Measurements from ENCODE around the gene LRP3.
"Not testable (repeated sequence)": the region's sequence is repeated elsewhere in the genome, so short reads cannot be mapped to it uniquely, and the experiment has no call there.

The LRP3 gene, protein sequence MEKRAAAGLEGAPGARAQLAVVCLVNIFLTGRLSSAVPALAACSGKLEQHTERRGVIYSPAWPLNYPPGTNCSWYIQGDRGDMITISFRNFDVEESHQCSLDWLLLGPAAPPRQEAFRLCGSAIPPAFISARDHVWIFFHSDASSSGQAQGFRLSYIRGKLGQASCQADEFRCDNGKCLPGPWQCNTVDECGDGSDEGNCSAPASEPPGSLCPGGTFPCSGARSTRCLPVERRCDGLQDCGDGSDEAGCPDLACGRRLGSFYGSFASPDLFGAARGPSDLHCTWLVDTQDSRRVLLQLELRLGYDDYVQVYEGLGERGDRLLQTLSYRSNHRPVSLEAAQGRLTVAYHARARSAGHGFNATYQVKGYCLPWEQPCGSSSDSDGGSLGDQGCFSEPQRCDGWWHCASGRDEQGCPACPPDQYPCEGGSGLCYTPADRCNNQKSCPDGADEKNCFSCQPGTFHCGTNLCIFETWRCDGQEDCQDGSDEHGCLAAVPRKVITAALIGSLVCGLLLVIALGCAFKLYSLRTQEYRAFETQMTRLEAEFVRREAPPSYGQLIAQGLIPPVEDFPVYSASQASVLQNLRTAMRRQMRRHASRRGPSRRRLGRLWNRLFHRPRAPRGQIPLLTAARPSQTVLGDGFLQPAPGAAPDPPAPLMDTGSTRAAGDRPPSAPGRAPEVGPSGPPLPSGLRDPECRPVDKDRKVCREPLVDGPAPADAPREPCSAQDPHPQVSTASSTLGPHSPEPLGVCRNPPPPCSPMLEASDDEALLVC

DNA sequence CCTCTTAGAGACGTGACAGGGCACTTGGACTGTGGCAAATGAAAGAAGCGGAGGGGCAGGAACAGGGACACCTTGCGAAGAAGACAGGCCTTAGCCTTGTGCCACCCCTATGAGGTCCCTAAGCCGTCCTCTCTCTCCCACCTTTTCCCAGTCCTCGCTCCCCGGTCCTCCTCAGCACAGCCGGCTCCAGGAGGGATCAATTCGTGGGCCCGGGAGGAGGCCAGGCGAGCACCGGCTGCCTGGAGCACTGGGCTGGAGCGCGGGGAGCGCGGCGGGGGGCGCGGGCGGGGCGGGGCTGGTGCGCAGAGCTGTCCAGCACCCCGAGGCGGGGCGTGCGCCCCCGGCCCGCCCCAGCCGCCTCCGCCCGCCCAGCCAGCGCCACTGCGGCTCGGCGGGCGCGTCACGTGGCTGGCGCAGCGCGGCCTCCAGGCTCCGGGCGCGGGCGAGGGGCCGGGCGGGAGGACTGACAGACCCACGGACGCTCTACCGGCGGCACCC is at the start of gene LRP3:
Gene LRP3, plus strand, starts transcription at position 466 of the 498 bp plus-strand sequence. CDS start 456 bp downstream, outside the sequence.
- peak; percentile 4 for DNase-seq

DNA sequence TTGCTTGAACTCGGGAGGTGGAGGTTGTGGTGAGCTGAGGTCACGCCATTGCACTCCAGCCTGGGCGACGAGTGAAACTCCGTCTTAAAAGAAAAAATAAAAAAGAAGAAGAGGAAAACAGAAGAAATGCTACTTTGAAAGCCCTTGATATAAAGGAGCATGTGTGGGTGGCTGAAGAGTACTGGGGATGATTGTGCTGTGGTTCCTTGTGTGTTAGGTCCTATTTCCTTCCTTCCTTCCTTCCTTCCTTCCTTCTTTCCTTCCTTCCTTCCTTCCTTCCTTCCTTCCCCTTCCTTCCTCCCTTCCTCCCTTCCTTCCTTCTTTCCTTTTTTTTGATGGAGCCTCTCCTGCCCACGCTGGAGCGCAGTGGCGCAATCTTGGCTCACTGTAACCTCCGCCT is 47.9 kb upstream of the LRP3 start:
- no peak for DNase-seq

DNA sequence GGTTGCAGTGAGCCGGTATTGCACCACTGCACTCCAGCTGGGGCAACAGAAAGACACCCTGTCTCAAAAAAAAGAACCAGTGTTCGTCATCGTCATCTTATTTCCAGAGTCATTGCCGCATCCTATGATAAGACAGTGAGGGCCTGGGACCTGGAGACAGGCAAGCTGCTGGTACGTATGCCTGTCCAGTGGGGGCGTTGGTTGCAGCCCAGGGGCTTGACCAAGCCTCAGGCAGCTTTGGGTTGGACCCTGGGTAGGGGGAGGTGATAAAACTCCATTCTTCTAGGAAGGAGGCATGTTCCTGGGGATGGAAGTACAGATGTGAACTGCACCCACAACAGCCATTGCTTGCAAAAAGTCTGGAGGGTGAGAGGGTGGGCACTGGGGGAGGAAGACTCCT is 46.6 kb upstream of the LRP3 start:
- DNase-seq = no peak

DNA sequence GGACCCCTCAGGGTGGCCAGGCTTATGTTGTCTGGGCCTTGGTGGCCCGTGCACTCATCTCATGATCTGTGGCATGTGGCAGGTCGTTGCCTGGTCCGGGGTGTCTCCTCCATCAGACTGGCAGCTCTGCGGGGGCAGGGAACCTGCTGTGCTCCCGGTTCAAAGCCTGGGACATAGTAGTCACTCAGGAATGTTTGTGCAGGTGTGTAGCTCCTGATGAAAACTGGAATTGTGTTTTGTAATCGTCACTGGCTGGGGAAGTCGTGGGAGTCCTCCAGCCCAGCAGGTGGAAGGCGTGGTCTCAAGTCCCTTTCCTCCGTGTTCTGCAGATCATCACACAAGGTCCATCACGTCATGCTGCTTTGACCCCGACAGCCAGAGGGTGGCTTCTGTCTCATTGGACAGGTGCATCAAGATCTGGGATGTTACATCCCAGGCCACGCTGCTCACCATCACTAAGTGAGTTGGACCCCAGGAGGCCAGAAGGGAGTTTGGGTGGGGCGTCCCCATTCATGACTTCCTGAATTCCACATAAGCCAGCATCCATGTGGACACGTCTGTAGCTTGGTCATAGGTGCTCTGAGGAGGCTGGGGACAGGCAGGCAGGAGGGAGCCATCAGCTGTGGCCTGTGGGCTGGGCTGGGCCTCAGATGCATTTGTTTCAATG is 43.1 kb upstream of the LRP3 start:
- DNase-seq = no peak

DNA sequence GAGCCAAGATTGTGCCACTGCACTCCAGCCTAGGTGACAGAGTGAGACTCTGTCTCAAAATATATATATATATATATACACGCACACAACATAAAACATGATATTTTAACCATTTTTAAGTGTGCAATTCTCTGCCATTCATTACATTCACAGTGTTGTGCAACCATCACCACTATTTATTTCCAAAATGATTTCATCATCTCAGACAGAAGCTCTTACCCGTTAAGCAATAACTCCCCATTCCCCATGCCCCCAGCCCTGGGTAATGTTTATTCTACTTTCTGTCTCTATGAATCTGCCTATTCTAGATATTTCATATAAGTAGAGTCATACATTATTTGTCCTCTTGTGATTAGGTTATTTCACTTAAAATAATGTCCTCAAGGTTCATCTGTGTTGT is 42.0 kb upstream of the LRP3 start:
- DNase-seq = no peak

DNA sequence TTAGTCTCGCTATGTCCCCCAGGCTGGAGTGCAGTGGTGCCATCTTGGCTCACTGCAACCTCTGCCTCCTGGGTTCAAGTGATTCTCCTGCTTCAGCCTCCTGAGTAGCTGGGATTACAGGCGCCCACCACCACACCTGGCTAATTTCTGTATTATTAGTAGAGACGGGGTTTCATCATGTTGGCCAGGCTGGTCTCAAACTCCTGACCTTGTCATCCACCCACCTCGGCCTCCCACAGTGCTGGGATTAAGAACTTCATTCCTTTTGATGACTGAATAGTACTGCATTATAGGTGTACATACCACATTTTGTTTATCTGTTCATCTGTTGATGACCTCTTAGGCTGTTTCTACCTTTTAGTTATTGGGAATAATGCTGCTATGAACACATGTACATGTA is 41.5 kb upstream of the LRP3 start:
- not testable (repeated sequence) for DNase-seq

DNA sequence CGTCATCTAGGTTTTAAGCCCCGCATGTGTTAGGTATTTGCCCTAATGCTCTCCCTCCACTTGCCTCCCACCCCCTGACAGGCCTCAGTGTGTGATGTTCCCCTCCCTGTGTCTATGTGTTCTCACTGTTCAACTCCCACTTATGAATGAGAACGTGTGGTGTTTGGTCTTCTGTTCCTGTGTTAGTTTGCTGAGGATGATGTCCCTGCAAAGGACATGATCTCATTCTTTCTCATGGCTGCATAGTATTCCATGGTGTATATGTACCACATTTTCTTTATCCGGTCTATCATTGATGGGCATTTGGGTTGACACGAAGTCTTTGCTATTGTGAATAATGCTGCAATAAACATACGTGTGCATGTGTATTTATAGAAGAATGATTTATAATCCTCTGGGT is 39.8 kb upstream of the LRP3 start:
- DNase-seq = not testable (repeated sequence)

DNA sequence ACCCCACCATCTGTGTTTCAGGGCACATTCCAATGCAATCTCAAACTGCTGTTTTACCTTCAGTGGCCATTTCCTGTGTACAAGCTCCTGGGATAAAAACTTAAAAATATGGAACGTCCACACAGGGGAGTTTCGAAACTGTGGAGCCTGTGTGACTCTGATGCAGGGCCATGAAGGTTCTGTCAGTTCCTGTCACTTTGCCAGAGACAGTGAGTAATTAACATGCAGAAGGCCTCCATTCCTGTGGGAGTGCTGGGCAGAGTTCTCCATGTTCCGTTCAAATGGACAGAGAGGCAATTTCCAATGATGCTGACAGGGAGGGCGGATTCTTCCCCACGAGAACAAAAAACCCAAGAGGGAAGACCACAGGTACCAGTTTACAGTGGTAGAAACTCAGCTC is 37.8 kb upstream of the LRP3 start:
- no peak for DNase-seq

DNA sequence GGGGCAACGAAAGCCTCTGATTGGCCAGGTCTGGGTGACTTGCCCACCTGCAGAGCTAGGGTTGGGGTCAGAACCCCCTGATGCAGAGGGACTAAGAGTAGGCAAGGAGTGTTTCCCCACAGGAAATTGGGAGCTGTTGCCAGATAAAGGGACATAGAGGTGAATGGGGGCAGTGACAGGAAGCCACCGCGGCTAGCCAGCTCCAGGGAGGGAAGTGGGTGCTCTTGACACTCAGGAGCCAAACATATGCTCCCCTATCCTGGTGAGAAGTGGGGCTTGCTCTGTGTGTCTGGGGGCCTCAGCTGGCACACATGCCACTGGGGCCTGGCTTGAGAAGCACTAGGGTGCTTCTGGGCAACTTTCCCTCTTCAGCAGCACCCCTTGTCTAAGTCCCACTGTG is 36.2 kb upstream of the LRP3 start:
- DNase-seq = no peak

DNA sequence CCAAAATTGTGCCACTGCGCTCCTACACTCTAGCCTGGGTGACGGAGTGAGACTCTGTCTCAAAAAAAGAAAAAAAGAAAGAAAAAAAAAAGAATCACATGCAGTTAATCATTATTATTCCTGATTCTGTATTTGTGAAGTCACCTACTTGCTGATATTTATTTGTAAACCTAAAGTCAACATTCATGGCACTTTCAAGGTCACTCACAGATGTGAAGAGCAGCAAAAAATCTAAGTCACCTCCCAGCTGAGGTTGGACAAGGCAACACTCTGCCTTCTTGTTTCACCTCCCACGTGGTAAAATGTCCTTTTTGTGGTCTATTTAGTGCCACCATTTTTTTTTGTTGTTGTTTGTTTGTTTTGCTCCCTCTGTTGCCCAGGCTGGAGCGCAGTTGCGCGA is 35.8 kb upstream of the LRP3 start:
- DNase-seq = no peak

DNA sequence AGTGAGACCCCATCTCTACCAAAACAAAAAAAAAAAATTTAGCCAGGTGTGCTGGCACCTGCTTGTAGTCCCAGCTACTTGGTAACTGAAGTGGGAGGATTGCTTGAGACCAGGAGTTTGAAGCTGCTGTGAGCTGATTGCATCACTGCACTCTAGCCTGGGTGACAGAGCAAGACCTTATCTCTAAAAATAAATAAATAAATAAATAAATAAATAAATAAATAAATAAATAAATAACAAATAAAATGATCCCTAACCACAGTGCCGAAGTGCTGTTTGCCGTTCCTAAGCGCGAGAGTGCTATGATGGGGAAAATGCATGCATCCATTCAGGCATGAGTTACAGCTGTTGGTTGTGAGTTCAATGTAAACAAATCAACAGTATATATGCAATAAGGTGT is 35.0 kb upstream of the LRP3 start:
- DNase-seq = no peak

DNA sequence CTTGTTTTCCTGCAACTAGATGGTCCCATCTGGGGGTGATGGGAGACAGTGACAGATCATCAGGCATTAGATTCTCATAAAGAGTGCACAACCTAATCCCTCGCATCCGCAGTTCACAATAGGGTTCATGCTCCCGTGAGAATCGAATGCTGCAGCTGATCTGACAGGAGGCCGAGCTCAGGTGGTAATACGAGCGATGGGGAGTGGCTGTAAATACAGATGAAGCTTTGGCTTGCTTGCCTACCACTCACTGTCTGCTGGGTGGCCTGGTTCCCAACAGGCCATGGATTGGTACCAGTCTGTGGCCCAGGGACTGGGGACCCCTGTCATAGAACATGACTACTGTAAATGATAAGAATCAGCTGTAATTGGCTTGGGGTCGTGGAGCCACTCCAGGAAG is 34.2 kb upstream of the LRP3 start:
- no peak for DNase-seq

DNA sequence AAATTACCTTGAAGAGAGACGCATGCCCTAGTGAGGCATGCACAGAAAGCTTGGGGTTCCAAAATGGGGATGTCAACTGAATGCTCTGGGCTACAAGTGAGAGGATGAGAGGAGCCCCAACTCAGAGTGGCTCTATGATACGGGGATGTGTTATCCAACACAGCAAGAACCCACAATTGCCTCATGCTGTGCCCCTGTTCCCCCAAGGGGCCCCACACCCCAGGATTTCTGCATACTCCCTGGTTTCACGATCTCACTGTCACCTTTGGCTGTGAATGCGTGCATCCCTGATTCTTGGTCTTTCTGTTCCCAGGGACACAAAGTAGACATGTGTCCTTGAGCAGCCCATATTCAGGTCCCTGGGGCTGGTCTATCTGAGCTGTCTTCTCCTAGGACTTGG is 32.9 kb upstream of the LRP3 start:
- DNase-seq = no peak

DNA sequence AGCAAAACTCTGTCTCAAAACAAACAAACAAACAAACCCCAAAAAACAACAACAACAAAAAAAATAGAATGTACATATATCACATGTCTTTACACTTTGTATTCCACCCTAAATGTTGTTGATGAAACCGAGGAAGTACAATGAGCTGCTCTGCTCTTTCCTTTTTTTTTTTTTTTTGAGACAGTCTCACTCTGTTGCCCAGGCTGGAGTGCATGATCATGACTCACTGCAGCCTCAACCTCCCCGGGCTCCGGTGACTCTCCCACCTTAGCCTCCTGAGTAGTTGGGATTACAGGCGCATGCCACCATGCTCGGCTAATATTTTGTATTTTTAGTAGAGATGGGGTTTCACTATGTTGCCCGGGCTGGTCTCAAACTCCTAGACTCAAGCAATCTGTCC is 30.6 kb upstream of the LRP3 start:
- no peak for DNase-seq

DNA sequence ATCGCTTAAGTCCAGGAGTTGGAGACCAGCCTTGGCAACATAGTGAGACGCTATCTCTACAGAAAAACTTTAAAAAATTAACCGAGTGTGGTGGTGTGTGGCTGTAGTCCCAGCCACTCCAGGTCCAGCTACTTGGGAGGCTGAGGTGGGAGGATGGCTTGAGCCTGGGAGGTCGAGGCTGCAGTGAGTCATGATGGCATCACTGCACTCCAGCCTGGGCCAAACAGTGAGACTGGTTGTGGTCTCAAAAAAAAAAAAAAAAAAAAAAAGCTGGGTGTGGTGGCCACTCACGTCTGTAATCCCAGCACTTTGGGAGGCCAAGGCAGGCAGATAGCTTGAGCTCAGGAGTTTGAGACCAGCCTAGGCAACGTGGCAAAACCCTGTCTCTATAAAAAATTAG is 28.1 kb upstream of the LRP3 start:
- DNase-seq = not testable (repeated sequence)

DNA sequence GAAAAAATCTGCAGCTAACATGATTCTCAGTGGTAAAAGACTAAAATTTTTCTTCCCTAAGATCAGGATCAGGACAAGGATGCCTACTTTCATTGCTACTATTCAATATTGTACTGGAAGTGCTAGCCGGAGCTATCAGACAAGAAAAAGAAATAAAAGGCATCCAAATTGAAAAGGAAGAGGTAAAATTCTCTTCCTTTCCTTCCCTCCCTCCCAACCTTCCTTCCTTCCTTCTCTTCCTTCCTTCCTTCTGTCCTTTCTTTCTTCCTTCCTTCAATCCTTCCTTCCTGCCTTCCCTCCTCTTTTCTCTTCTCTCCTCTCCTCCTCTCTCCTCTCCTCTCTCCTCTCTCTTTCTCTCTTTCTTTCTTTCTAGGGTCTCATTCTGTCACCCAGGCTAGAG is 26.7 kb upstream of the LRP3 start:
- DNase-seq = no peak

DNA sequence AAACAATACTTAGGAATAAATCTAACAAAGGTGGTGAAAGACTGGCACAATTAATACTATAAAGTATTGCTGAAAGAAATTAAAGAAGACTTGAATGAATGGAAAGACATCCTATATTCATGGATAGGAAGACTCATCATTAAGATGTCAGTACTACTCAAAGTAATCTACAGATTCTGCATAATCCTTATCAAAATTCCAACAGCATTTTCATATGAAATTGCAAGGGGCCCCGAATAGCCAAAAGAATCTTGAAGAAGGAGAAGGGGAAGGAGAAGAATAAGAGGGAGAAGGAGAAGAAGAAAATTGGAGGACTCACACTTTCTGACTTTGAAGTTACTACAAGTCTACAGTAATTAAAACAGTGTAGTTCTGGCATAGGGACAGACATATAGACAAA is 25.6 kb upstream of the LRP3 start:
- DNase-seq = no peak

DNA sequence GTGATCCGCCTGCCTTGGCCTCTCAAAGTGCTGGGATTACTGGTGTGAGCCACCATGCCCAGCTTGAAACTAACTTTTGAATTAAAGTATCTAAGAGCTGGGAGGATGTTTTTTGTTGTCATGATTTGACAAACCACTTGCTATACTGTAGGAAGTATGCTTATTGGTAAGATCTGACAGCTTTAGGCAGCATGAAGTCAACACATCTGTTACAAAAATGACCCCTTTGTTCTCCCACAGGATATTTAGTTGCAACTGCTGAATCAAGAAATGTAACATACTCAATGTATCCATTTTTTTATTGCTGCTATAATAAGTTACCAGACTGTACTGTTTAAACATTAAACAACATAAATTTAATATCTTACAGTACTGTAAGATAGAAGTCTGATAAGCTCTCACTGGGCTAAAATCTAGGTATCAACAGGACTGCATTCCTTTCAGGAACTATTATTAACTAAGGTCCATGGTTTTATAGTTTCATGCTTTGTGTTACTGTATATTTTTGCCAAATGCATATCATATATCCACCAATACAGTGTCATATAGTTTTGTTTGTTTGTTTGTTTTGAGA is 22.8 kb upstream of the LRP3 start:
- DNase-seq = no peak

DNA sequence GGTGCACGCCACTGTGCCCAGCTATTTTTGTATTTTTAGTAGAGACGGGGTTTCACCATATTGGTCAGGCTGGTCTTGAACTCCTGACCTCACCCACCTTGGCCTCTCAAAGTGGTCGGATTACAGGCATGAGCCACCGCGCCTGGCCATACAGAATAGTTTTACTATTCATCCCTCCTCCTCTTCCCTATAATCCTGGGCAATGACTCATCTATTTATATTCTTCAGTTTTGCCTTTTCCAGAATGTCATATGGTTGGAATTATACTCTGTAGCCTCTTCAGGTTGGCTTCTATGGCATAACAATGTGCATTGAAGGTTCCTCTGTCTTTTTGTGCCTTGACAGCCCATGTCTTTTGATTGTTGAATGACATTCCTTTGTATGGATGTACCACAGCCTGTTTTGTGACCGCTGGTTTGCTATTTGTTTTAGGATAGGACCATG is 22.2 kb upstream of the LRP3 start:
- DNase-seq = peak; percentile 8

DNA sequence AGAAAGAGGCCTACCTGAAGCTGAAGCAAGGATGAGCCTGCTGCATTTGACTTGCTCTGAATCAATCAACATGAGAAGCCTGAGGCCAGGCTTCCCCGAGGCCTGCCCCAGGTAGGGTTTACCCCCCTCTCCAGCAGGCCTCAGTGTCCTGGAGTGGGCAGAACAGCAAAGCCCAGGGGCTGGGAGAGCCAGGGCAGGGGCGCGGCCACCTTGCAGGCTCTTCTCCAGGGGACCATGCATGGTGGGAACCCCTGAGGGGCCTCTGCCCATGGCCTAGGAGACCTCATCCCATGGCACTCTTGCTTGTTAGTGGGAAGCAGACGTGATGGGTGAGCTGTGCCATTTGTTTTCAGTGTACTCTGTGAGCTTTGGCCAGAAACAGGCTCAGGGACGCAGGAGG is 19.9 kb upstream of the LRP3 start:
- no peak for DNase-seq

DNA sequence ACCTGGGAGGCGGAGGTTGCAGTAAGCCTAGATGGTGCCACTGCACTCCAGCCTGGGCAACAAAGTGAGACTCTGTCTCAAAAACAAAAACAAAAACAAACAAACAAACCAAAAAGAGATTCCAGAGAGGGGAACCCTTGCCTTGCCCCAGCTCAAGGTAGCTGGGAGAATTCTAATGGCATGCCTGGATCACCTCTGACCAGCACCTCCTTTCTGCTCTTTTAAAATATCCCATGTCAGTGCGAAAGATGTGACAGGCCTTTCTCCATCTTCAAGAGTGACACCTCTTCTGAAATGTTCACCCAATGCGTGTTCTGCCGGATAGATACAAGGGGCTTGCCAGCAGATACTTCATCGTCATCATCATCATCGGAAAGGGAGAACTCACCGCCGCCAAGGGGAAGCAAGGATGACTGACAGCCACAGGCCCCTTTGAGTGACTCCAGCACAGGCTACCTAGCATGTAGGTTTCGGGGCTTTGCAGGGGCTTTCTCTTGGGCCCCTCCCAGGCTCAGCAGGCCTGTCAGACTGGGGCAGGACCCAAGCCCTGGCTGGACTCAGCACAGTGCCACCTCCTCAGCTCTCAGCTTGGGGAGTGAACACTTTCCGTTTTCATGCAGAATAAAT is 18.9 kb upstream of the LRP3 start:
- DNase-seq = no peak

DNA sequence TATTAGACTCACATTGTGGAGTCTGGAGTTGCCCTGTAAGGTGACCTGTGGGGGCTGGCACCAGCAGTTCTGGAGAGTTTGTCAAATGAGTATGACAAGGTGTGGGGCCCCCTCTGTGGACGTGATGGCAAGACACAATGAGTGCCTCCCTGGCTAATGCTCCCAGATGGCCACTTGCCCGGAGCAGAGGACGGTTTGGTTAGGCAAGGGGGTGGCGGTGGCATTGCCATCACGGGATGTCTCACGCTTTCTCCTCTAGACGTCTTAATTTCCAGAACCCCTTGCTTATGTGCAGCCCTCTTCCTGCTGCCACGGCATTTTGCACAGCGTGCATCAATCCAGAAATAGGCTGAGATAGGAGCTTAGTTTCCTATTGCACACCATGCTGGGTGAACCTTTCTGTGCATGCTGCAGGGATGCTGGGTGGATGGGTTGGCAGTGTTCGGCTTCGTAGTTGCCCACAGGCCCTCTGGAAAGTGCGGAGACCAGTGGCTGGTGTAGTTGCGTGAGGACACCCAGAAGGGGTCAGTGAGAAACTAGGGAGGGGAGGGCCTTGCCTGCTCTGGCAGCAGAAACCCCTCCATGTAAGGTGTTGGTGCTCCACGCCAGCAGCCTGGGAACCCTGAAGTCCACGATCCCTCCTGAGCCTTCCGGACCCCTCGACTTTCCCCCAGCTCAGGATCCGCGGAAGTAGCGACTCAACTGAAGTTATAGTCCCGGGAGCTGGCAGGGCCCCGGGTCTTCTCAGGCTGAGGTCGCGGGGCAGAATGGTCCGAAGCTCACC is 18.1 kb upstream of the LRP3 start:
- no peak for DNase-seq

All from amniotic stem cell (primary cell).